ENCODE data around the gene ZDHHC6.

GRCh38 chr10:112456533-112456932, 9.8 kb upstream of the ZDHHC6 start:
- TF ChIP-seq, protein P1, sequence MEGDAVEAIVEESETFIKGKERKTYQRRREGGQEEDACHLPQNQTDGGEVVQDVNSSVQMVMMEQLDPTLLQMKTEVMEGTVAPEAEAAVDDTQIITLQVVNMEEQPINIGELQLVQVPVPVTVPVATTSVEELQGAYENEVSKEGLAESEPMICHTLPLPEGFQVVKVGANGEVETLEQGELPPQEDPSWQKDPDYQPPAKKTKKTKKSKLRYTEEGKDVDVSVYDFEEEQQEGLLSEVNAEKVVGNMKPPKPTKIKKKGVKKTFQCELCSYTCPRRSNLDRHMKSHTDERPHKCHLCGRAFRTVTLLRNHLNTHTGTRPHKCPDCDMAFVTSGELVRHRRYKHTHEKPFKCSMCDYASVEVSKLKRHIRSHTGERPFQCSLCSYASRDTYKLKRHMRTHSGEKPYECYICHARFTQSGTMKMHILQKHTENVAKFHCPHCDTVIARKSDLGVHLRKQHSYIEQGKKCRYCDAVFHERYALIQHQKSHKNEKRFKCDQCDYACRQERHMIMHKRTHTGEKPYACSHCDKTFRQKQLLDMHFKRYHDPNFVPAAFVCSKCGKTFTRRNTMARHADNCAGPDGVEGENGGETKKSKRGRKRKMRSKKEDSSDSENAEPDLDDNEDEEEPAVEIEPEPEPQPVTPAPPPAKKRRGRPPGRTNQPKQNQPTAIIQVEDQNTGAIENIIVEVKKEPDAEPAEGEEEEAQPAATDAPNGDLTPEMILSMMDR (IDR thresholded peaks at IDR 0.05) = no peak
- no peak for TF ChIP-seq POLR2A (IDR thresholded peaks at IDR 0.05)
